ENCODE data around the gene DGKB.
A peak's percentile ranks its signal among the peaks of the same experiment; 100 is the strongest.
"Not testable (repeated sequence)": the region's sequence is repeated elsewhere in the genome, so short reads cannot be mapped to it uniquely, and the experiment has no call there.

The DGKB gene

DNA sequence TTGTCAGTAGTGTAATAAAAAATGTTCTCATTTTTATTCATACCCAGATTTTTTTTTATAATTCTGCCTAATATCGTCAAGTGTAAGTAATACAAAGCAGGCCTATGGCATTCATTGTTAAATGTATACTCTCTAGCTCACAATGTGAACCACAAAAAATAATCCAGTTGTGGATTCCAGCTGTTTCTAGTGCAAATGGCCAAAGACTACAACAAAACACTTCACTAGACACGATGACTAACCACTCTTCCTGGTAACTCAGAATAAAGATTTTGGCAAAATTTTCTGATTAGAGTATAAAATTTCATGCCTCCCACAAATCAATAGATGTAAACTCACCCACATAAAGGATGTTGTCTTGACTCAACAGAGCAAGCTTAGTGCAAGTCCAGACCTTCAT is 396.6 kb downstream of the DGKB start:
- H3K27me3 Mint-ChIP-seq = no peaks in the 10 kb centered on the region
- ATAC-seq = no peak
- H3K9me3 Mint-ChIP-seq = peaks cover 12% of the 10 kb centered on the region
- no peak overlapping the region for H3K27ac Mint-ChIP-seq
- no peaks in the 10 kb centered on the region for H3K36me3 Mint-ChIP-seq
- no peaks in the 10 kb centered on the region for H3K4me1 Mint-ChIP-seq
- no peak overlapping the region for H3K4me3 Mint-ChIP-seq

DNA sequence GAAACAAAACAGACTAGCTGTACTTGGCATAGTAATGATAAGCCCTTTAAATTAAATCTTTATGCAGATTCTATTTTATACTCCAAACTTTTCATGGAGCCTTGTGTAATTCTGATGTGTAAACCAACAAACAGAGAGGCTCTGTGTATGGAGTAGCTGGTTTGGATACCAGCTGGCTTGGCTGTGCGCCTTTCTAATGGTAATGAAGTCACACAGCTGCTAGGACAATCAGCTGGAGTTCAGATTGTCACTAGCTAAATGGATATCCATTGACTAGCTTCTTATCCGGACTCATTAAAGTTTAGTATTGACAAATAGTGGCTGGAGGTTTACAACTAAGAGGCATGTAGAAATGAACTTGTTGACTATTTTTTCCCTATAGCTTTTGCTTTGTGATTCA is 398.4 kb downstream of the DGKB start:
- no peak overlapping the region for H3K27ac Mint-ChIP-seq
- H3K27me3 Mint-ChIP-seq = no peaks in the 10 kb centered on the region
- ATAC-seq = no peak
- no peaks in the 10 kb centered on the region for H3K4me1 Mint-ChIP-seq
- no peaks in the 10 kb centered on the region for H3K36me3 Mint-ChIP-seq
- H3K4me3 Mint-ChIP-seq = no peak overlapping the region
- peaks cover 11% of the 10 kb centered on the region for H3K9me3 Mint-ChIP-seq

DNA sequence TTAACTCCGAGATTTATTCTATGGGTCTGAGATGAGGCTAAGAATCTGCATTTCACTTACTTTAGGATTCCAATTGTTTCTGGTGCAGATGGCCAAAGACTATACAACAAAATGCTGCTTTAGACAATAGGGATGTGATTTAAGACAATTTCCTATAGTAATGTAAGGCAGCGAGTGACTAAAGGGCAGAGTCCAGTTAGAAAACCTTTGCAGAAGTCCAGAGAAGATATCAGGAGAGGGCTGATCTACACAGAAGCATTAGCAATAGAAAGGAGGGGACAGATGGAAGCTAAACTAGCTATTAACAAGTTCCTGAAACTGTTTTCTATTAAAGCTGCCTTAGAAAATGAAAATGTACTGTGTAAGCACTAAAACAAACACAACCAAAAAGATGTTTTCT is 398.9 kb downstream of the DGKB start:
- Mint-ChIP-seq H3K4me3 (no peak overlapping the region), H3K27me3 (no peaks in the 10 kb centered on the region), H3K4me1 (no peaks in the 10 kb centered on the region), H3K9me3 (peaks cover 11% of the 10 kb centered on the region), H3K36me3 (no peaks in the 10 kb centered on the region), H3K27ac (no peak overlapping the region)
- no peak for ATAC-seq

DNA sequence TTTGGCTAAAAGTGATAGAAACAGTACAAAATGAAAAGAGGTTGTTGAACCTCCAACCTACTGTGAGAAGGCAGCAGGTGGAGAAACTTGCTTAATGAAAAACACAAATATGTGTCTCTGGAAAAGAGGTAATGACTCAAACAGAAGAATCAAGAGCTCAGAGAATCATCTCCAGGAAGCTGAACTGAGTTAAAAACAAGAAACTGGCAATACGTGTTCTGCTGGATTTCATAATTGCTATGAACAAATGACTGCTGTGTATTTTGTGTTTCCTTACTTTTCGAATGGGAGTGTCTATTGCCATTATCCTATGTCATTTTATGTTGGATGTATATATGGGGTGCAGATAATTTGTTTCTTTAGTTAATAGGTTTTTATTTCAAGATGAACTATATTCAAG is 401.1 kb downstream of the DGKB start:
- Mint-ChIP-seq H3K4me1 (no peaks in the 10 kb centered on the region), H3K9me3 (peaks cover 11% of the 10 kb centered on the region), H3K36me3 (no peaks in the 10 kb centered on the region), H3K27me3 (no peaks in the 10 kb centered on the region), H3K4me3 (no peak overlapping the region), H3K27ac (no peak overlapping the region)
- ATAC-seq = no peak

DNA sequence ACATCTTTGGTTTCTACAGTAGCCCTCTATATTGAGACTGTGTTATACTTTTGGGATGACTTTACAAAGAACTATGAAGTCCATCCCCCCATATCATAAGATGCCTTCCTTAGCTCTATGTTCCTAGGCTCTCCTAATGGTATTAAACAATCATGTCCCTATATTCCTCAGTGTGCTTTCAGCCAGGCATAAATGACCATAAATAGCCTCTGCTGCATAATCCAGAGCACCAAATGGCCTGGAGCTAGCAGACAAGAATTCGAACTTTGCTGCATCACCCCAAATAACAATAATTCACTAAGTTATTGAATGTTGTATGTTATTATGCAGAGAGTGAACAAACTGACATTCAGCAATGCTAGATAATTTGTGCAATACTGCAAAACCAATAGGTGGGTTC is 405.2 kb downstream of the DGKB start:
- H3K4me1 Mint-ChIP-seq = no peaks in the 10 kb centered on the region
- no peak overlapping the region for H3K4me3 Mint-ChIP-seq
- no peaks in the 10 kb centered on the region for H3K36me3 Mint-ChIP-seq
- ATAC-seq = no peak
- H3K27ac Mint-ChIP-seq = no peak overlapping the region
- H3K9me3 Mint-ChIP-seq = peaks cover 10% of the 10 kb centered on the region
- no peaks in the 10 kb centered on the region for H3K27me3 Mint-ChIP-seq

DNA sequence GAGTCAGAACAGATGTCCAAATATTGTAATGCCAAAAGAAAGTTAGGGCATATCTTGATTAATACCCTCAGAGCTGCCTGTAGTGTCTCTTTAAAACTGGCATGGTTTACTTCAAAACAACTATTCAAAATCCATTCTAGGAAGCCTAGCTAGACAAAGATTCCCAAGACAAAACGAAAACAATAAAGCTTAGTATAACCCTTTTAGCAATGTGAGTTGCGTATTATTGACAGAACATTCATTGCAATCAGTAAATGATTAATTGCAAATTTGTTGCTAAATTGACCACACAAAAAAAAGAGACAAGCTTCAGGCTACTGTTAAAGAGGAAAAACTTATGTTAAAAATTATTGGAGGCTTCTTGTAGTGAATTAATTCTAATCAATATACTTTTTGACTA is 406.9 kb downstream of the DGKB start:
- Mint-ChIP-seq H3K4me1 (no peaks in the 10 kb centered on the region), H3K4me3 (no peak overlapping the region), H3K9me3 (peaks cover 4% of the 10 kb centered on the region), H3K27me3 (no peaks in the 10 kb centered on the region), H3K27ac (no peak overlapping the region), H3K36me3 (no peaks in the 10 kb centered on the region)
- ATAC-seq = no peak

DNA sequence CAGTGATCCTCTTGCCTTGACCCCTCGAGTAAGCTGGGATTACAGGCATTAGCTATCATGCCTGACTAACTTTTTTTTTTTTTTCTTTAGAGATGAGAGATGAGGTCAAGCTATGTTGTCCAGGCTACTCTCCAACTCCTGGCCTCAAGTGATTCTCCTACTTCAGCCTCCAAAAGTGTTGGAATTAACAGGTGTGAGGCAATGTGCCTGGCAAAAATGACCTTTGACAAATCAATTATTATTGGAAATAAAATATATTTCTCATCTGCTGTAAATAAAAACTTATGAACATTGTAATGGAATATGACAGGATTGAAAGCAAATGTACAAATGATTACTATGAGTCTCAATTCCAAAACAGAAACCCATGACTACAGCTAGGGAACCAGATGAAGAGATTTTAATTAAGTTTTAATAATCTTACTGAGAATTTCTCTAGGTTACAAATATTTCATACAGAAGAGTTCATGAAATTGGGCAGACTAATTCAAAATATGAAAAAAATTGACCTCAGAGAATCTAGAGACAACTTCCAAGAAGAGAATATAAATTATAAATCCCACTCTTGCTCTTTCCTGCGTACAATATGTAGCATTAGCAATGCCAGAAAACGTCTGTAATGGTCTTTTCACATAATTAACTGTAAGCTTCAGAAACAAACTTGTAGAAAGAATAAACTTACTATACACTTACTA is 414.7 kb downstream of the DGKB start:
- H3K27ac Mint-ChIP-seq = no peak overlapping the region
- no peaks in the 10 kb centered on the region for H3K4me1 Mint-ChIP-seq
- peaks cover 3% of the 10 kb centered on the region for H3K9me3 Mint-ChIP-seq
- no peak overlapping the region for H3K4me3 Mint-ChIP-seq
- H3K36me3 Mint-ChIP-seq = no peaks in the 10 kb centered on the region
- no peak for ATAC-seq
- H3K27me3 Mint-ChIP-seq = no peaks in the 10 kb centered on the region

DNA sequence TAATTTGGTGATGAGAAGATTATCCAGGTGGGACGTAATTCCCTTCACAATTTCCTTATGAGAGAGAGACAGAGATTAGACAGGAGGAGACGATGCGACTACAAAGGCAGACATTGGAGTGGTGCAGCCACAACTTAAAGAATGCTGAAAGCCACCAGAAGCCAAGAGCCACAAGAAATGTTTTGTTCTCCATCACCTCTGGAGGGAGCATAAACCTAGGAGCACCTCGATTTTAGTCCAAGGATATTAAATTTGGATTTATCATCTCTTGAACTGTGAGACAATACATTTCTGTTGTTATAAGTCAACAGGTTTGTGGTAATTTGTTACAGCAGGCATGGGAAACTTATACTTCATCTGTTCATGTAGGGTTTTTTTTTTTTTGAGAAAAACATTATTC is 418.9 kb downstream of the DGKB start:
- H3K36me3 Mint-ChIP-seq = no peaks in the 10 kb centered on the region
- no peak for ATAC-seq
- H3K4me3 Mint-ChIP-seq = no peak overlapping the region
- H3K27me3 Mint-ChIP-seq = no peaks in the 10 kb centered on the region
- H3K27ac Mint-ChIP-seq = no peak overlapping the region
- no peaks in the 10 kb centered on the region for H3K4me1 Mint-ChIP-seq
- no peaks in the 10 kb centered on the region for H3K9me3 Mint-ChIP-seq

DNA sequence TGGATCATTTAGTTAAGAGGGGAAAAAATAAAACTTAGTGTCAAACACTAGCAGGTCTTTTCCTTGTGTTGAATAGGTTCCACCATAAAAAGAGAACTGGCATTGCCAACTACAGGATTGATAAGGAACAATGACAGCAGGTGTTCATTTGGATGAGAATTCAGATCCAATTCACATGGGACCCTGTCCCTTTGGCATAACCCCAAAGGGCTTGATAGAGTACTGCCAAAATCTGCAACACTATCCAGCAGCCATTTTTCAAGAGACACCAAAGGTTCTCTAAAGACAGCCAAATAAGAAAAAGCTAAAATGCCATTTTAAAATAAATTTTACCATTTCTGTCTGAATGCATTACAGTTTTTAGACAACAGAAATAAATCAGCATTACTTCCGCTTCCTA is 422.3 kb downstream of the DGKB start:
- no peak overlapping the region for H3K4me3 Mint-ChIP-seq
- H3K27me3 Mint-ChIP-seq = no peaks in the 10 kb centered on the region
- no peaks in the 10 kb centered on the region for H3K9me3 Mint-ChIP-seq
- no peak for ATAC-seq
- no peak overlapping the region for H3K27ac Mint-ChIP-seq
- no peaks in the 10 kb centered on the region for H3K4me1 Mint-ChIP-seq
- H3K36me3 Mint-ChIP-seq = no peaks in the 10 kb centered on the region

DNA sequence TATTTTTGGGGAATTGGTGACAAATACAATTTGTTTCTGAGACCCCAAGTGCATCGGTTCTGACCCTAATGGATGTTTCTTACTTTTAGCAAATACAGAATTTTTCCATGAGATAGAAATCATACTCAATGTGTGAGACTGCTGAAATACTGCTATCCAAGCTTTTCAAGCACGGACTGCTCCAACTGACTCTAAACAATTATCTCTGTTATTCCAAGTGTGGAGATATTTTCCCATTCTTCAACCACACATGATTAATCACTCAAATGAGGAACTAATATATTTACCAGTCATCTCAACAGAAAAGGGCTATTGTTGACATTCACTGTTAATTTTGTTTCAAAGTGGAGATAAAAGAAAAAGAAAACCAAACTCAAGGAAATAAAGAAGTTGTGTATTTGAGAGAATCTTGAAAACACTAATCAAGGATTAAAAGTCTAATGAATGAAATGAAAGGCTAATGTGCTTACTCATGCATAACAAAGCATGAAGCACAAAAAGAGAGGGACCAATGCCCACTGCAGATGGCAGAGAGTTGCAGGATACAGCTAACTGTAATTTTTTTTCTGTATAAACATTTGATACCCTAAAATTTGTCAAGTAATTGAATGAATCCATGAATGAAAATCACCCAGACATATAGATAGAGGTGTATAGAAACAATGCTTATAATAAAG is 423.6 kb downstream of the DGKB start:
- Mint-ChIP-seq H3K4me1 (no peaks in the 10 kb centered on the region), H3K27ac (no peak overlapping the region), H3K36me3 (no peaks in the 10 kb centered on the region), H3K9me3 (peaks cover 2% of the 10 kb centered on the region), H3K27me3 (no peaks in the 10 kb centered on the region), H3K4me3 (no peak overlapping the region)
- no peak for ATAC-seq

DNA sequence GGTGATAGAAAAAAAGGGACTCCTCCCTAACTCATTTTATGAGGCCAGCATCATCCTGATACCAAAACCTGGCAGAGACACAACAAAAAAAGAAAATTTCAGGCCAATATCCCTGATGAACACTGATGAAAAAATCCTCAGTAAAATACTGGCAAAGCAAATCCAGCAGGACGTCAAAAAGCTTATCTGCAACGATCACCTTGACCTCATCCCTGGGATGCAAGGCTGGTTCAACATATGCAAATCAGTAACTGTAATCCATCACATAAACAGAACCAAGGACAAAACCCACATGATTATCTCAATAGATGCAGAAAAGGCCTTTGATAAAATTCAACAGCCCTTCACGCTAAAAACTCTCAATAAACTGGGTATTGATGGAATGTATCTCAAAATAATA is 440.8 kb downstream of the DGKB start:
- H3K9me3 Mint-ChIP-seq, H3K27ac Mint-ChIP-seq, ATAC-seq, H3K4me1 Mint-ChIP-seq, H3K27me3 Mint-ChIP-seq, H3K36me3 Mint-ChIP-seq, H3K4me3 Mint-ChIP-seq: not testable (repeated sequence)

DNA sequence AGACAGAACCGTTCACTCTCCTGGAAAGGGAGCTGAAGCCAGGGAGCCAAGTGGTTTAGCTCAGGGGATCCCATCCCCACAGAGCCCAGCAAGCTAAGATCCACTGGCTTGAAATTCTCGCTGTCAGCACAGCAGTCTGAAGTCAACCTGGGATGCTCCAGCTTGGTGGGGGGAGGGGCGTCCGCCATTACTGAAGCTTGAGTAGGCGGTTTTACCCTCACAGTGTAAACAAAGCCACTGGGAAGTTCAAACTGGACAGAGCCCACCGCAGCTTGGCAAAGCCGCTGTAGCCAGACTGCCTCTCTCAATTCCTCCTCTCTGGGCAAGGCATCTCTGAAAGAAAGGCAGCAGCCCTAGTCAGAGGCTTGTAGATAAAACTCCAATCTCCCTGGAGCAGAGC is 443.7 kb downstream of the DGKB start:
- not testable (repeated sequence) for ATAC-seq, H3K27ac Mint-ChIP-seq, H3K27me3 Mint-ChIP-seq, H3K4me1 Mint-ChIP-seq, H3K9me3 Mint-ChIP-seq, H3K36me3 Mint-ChIP-seq, H3K4me3 Mint-ChIP-seq

DNA sequence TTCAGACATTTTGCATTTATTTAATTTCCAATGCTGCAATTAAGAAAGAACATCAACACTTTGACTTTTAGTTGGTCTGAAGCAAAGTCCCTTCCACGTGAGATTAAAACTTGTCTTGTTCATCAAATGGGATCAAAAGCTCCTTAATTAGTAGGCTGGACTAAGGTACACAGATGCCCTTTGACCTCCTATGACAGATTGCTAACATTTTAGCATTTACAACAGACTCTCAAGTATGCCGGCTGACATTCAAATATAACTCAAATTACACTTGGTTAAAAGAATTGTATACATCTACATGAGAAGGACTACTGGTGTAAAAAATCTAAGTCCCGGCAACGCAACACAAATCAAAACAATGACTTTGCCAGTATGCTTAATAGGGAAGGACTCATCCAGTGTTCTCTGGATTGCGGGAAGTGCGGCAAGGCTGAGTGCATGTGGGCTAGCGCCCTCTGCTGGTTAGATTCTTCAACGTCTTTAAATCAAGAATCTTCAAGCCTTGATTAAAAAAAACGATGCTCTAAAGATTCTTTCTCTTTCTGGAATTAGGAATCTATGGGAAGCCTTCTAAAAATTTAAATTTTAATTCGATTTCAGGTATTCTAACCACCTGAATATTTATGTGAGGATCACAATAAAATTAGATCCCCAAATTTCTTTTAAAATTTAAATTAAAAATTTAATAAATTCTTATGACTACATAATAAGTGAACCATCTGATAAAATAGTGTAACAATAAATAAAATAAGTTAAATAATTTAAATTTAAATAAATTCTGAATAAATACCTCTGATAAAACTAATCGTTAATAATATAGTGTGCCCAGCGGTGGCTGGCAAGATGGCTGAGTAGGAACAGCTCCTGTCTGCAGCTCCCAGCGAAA is 444.7 kb downstream of the DGKB start:
- no peak overlapping the region for H3K4me3 Mint-ChIP-seq
- no peaks in the 10 kb centered on the region for H3K27me3 Mint-ChIP-seq
- H3K9me3 Mint-ChIP-seq = no peaks in the 10 kb centered on the region
- H3K4me1 Mint-ChIP-seq = no peaks in the 10 kb centered on the region
- no peak for ATAC-seq
- H3K36me3 Mint-ChIP-seq = no peaks in the 10 kb centered on the region
- no peak overlapping the region for H3K27ac Mint-ChIP-seq

DNA sequence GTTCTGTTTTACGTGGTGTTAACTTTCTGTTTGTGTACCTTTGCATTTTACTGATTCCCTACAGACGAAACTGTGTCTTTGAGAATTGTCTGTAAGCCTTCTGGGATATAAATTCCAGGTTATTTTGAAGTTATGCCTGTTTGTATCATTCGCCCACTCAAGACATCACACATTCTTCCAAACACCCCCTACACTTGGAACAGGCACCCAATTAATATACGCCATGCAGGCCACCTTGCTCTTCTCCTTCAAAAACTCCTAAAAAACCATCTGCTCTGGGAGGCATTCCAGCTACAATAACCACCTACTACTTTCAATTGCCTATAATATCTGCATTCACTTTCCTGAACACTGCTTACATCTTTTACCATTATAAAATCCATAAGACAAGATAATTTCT is 453.3 kb downstream of the DGKB start:
- H3K4me1 Mint-ChIP-seq = peaks cover 14% of the 10 kb centered on the region
- no peak overlapping the region for H3K27ac Mint-ChIP-seq
- no peaks in the 10 kb centered on the region for H3K27me3 Mint-ChIP-seq
- H3K36me3 Mint-ChIP-seq = no peaks in the 10 kb centered on the region
- no peak for ATAC-seq
- H3K9me3 Mint-ChIP-seq = peaks cover 4% of the 10 kb centered on the region
- no peak overlapping the region for H3K4me3 Mint-ChIP-seq

DNA sequence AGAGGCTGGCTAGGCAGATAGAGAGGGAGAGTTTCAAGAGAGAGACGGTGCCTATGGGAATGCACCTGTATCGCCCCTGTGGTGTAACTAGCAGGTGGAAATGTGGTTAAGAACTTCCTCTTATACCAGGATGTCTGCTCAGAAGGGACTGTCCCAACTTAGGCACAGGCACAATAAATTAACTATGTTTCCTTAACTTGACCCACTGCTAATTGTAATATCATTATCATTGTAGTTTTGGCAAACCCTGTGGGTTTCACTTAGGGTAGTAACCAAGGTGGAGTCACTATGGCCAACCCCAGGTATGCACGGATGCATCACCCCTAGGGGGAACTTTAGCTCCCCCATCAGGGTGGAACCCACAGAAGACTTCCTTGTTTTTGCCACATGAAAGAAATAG is 455.7 kb downstream of the DGKB start:
- H3K4me1 Mint-ChIP-seq = peaks cover 14% of the 10 kb centered on the region
- no peak overlapping the region for H3K4me3 Mint-ChIP-seq
- peak; percentile 92 for ATAC-seq
- H3K9me3 Mint-ChIP-seq = peaks cover 8% of the 10 kb centered on the region
- H3K27me3 Mint-ChIP-seq = no peaks in the 10 kb centered on the region
- no peak overlapping the region for H3K27ac Mint-ChIP-seq
- H3K36me3 Mint-ChIP-seq = no peaks in the 10 kb centered on the region

DNA sequence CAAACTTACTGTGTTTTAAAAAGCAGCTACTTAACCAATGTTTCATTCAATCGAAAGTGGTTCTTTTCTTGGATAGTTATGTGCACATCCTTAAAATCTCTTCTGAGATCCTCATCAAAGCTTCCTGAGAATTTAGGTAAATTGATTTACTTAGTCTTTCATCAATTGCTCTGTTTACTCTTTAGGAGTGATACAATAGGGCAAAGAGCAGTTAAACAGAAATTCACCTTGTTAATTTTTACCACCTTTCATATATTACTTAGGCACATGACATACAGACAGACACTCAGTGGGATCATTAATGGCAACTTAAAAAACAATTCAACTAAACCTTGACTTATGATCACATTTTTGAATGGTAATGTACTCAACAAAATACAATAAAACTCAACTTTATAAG is 456.3 kb downstream of the DGKB start:
- ATAC-seq = no peak
- H3K9me3 Mint-ChIP-seq = peaks cover 8% of the 10 kb centered on the region
- no peaks in the 10 kb centered on the region for H3K36me3 Mint-ChIP-seq
- no peak overlapping the region for H3K27ac Mint-ChIP-seq
- H3K4me3 Mint-ChIP-seq = no peak overlapping the region
- H3K27me3 Mint-ChIP-seq = no peaks in the 10 kb centered on the region
- peaks cover 14% of the 10 kb centered on the region for H3K4me1 Mint-ChIP-seq
